GM12878 (cell line): ENCODE measurements around the gene IVD. TPM values are rescaled to one million over a fixed set of nuclear protein-coding genes. Genes with fewer than 3 reads are reported as not detected.

Experiments used
- ATAC-seq: fragments of 200-7000 bp; cut with Tn5 transposase; 3 replicates; pipeline ENCODE4 v1.9.1; 2020; ENCODE audit warnings: mild to moderate bottlenecking, moderate library complexity
- Bru-seq: library from RNA; stranded (reverse); fragments of 400-500 nt; gene quantifications from one replicate; lab custom pipeline; 2021; lab: Mats Ljungman, UMichigan
- BruChase-seq, 2 experiments: library from RNA; stranded (reverse); fragments of 400-500 nt; gene quantifications; one replicate each; lab custom pipeline; 2021; lab: Mats Ljungman, UMichigan
- BruUV-seq: library from RNA; stranded (reverse); fragments of 400-500 nt; replicated peaks from 2 replicates; lab custom pipeline; 2021; lab: Mats Ljungman, UMichigan
- CTCF ChIA-PET: fragments of 300-600 bp; sonication (Branson Sonifier 250); formaldehyde crosslinking; extraction: SDS; loops from one replicate; lab custom pipeline; 2021; ENCODE audit warnings: inconsistent platforms; lab: Yijun Ruan, JAX
- POLR2A ChIA-PET: fragments of 350-600 bp; formaldehyde crosslinking; extraction: SDS; loops from one replicate; lab custom pipeline; 2021; ENCODE audit warnings: inconsistent platforms; lab: Charles Lee
- RAD21 ChIA-PET: fragments of 300-600 bp; sonication (Branson Sonifier 250); formaldehyde crosslinking; loops from one replicate; lab custom pipeline; 2023; ENCODE audit warnings: antibody characterized with exemption; ENCODE audit not compliant: unreplicated experiment; lab: Charles Lee
- SMC1A ChIA-PET: fragments of 300-600 bp; sonication (Branson Sonifier 250); formaldehyde crosslinking; loops from one replicate; lab custom pipeline; 2023; ENCODE audit not compliant: unreplicated experiment, uncharacterized antibody; lab: Charles Lee
- DNase-seq: peaks from one replicate; pipeline ENCODE4 v3.0.0-alpha.2; 2011; ENCODE audit warnings: low read depth, low spot score
- FAIRE-seq: peaks from 3 replicates; lab custom pipeline; 2011; peaks lifted over from hg19 to GRCh38; lab: Jason Lieb, UNC
- H2AFZ ChIP-seq: 2 replicates; pipeline ENCODE4 v1.6.0; 2011; ENCODE audit warnings: low read depth, low read length, control low read depth; ENCODE audit not compliant: control insufficient read depth
- H3K27ac ChIP-seq: 2 replicates; pipeline ENCODE4 v1.5.1; 2011; ENCODE audit warnings: control low read depth; ENCODE audit not compliant: control insufficient read depth, insufficient read depth
- H3K27me3 ChIP-seq, 2 experiments: replicated peaks in 1 of 2; 2 replicates each; pipeline versions ENCODE4 v1.6.0 to v1.6.1; 2011; ENCODE audit warnings: low read length in 1 of 2; ENCODE audit not compliant: control insufficient read depth in 2 of 2, insufficient read depth in 2 of 2
- H3K36me3 ChIP-seq, 2 experiments: 2 replicates each; pipeline ENCODE4 v1.5.1; 2011; ENCODE audit warnings: low read length in 1 of 2; ENCODE audit not compliant: control insufficient read depth in 2 of 2, insufficient read depth in 2 of 2
- H3K4me1 ChIP-seq: 2 replicates; pipeline ENCODE4 v1.6.1; 2011; ENCODE audit warnings: mild to moderate bottlenecking, low read length, moderate library complexity, mixed read lengths; ENCODE audit not compliant: control insufficient read depth, insufficient read depth
- H3K4me2 ChIP-seq: 2 replicates; pipeline ENCODE4 v1.6.0; 2011; ENCODE audit warnings: control low read depth; ENCODE audit not compliant: control insufficient read depth, insufficient read depth
- H3K4me3 ChIP-seq: fragments of 200-600 bp; sonication (generic); 2 replicates; pipeline ENCODE4 v1.5.1; 2016
- H3K79me2 ChIP-seq: 2 replicates; pipeline ENCODE4 v1.6.0; 2011; ENCODE audit warnings: low read length; ENCODE audit not compliant: control insufficient read depth, insufficient read depth
- H3K9ac ChIP-seq: 2 replicates; pipeline ENCODE4 v1.8.0; 2011; ENCODE audit warnings: low read length, control low read depth, mixed read lengths; ENCODE audit not compliant: control insufficient read depth, insufficient read depth
- H3K9me3 ChIP-seq: replicated peaks from 3 replicates; pipeline ENCODE4 v1.5.1; 2011; ENCODE audit warnings: mild to moderate bottlenecking, low read length; ENCODE audit not compliant: control insufficient read depth, insufficient read depth
- H4K20me1 ChIP-seq: 2 replicates; pipeline ENCODE4 v1.6.0; 2011; ENCODE audit not compliant: control insufficient read depth, insufficient read depth
- CHD1 ChIP-seq: IDR thresholded peaks from 2 replicates; pipeline ENCODE4 v1.6.1; 2012; ENCODE audit warnings: low read depth, low read length, improper control_type of control experiment
- MTA3 ChIP-seq: IDR thresholded peaks from 2 replicates; pipeline ENCODE4 v1.6.1; 2012; ENCODE audit warnings: low read length, inconsistent platforms, borderline replicate concordance
- RBBP5 ChIP-seq: fragments of 200-600 bp; sonication (generic); conservative IDR thresholded peaks from 2 replicates; pipeline ENCODE4 v1.6.1; 2016
- RCOR1 ChIP-seq: conservative IDR thresholded peaks from 2 replicates; pipeline ENCODE4 v1.6.1; 2012; ENCODE audit warnings: low read depth, low read length, improper control_type of control experiment
- SMARCA5 ChIP-seq: fragments of 450-650 bp; IDR thresholded peaks from 2 replicates; pipeline ENCODE4 v1.6.1; 2017; ENCODE audit warnings: mild to moderate bottlenecking
- WGBS: methylation state at CpG from one replicate; pipeline ENCODE4 v1.1.6; 2016; ENCODE audit warnings: low lambda C conversion rate; ENCODE audit not compliant: insufficient replicate concordance, insufficient coverage; ENCODE audit errors: missing lambda C conversion rate; 5-methylcytosine and 5-hydroxymethylcytosine counted together
- in situ Hi-C: fragments of 300-500 bp; cut with MboI; formaldehyde crosslinking; loops from 9 replicates; pipeline ENCODE4 v1.14.3; 2018; ENCODE audit warnings: mixed read lengths
- intact Hi-C: fragments of 100-400 bp; cut with micrococcal nuclease; formaldehyde crosslinking; loops from one replicate; pipeline ENCODE4 v1.14.2; 2022; ENCODE audit not compliant: unreplicated experiment
- long read RNA-seq, 2 experiments: library from polyadenylated mRNA; unstranded; transcript quantifications; one replicate each; pipeline ENCODE4 v2.0.0, GENCODE V29; 2019 to 2020
- polyA minus RNA-seq, 3 experiments: library from RNA; depleted of rRNA, polyadenylated mRNA; stranded (reverse); fragments of >200 nt; gene quantifications; 2 replicates each; pipeline ENCODE4 v1.2.3, GENCODE V29; 2011
- polyA plus RNA-seq, 11 experiments: library from polyadenylated mRNA; depleted of rRNA in 4 of 11; unstranded in 6 of 11; stranded (reverse) in 5 of 11; fragments of >200 nt; fragmentation: Nextera tagmentation in 4 of 11; fragmentation: Illumina TruSeq in 1 of 11; extraction: Ambion mirVana in 4 of 11; extraction: Trizol in 1 of 11; gene quantifications; 1 replicate in 1 of 11; 2 replicates in 10 of 11; pipeline versions ENCODE4 v1.2.1 to v1.2.3, GENCODE V29; 2011 to 2016; ENCODE audit warnings: inconsistent platforms in 2 of 11, missing spikeins in 2 of 11, low read depth in 1 of 11
- total RNA-seq, 4 experiments: library from RNA; depleted of rRNA in 3 of 4; stranded (reverse); fragments of >200 nt in 3 of 4; fragmentation: Illumina TruSeq in 1 of 4; extraction: Trizol in 1 of 4; gene quantifications; 2 replicates each; pipeline versions ENCODE4 v1.2.1 to v1.2.3, GENCODE V29; 2013 to 2021
- TF ChIP-seq, protein P1 (sequence below): fragments of 450-650 bp; formaldehyde crosslinking; IDR thresholded peaks from 2 replicates; pipeline ENCODE4 v1.4.0; 2020; ENCODE audit warnings: mild to moderate bottlenecking, moderate library complexity
- TF ChIP-seq, protein P2 (sequence below): IDR thresholded peaks from 2 replicates; pipeline ENCODE4 v1.6.1; 2011; ENCODE audit warnings: borderline replicate concordance, low read depth, mild to moderate bottlenecking, moderate library complexity, mixed read lengths, low read length; ENCODE audit not compliant: insufficient read depth; ENCODE audit errors: extremely low read length
- TF ChIP-seq, protein P3 (sequence below): fragments of 450-650 bp; formaldehyde crosslinking; IDR thresholded peaks from 2 replicates; pipeline ENCODE4 v1.4.0; 2022; ENCODE audit warnings: mild to moderate bottlenecking, moderate library complexity

IVD gene
- total RNA-seq (2013; cell fraction: nucleolus; rRNA removed) = 115 and 119 TPM in 2 replicates
- total RNA-seq (2014; rRNA removed) (31.4 and 32.5 TPM in 2 replicates), total RNA-seq (2014; rRNA removed; fragmentation: Illumina TruSeq; extraction: Trizol) (23.3 and 25.3 TPM in 2 replicates), total RNA-seq (2021) (49.2 and 51.7 TPM in 2 replicates), polyA plus RNA-seq (2011; rRNA removed) (50.4 and 50.8 TPM in 2 replicates), polyA plus RNA-seq (2014; fragmentation: Illumina TruSeq; extraction: Trizol) (40.5 and 40.6 TPM in 2 replicates), polyA plus RNA-seq (2014; fragmentation: Nextera tagmentation; extraction: Ambion mirVana) (1 to 10 TPM; 5.3 to 8.2 TPM), polyA plus RNA-seq (2014; rRNA removed) (51.3 and 55.2 TPM in 2 replicates), polyA plus RNA-seq (2016; fragmentation: Nextera tagmentation; extraction: Ambion mirVana) (10 to 100 TPM; 57.7 to 59.8 TPM), polyA minus RNA-seq (2011; rRNA and poly(A)+ RNA removed) (52.2 and 73.8 TPM in 2 replicates), Bru-seq, nascent RNA (percentile 90 among the genes with signal in this experiment), BruChase-seq, experiment 1, labeled RNA remaining after a 6-hour chase (percentile 87 among the genes with signal in this experiment), BruChase-seq, experiment 2, labeled RNA remaining after a 2-hour chase (percentile 88 among the genes with signal in this experiment)
- 12.5 TPM for polyA plus RNA-seq (2011; ENCODE audit: low read depth)
- 71.6 and 81.3 TPM in 2 replicates for polyA plus RNA-seq (2011; cell fraction: cytosol; rRNA removed)
- polyA plus RNA-seq (2011; cell fraction: nucleus; rRNA removed) = 60.5 and 63.6 TPM in 2 replicates
- 23.5 and 29.0 TPM in 2 replicates for polyA plus RNA-seq (2012)
- 15.2 and 20.0 TPM in 2 replicates for polyA minus RNA-seq (2011; cell fraction: cytosol; rRNA and poly(A)+ RNA removed)
- 34.6 and 52.5 TPM in 2 replicates for polyA minus RNA-seq (2011; cell fraction: nucleus; rRNA and poly(A)+ RNA removed)
- long read RNA-seq, experiment 1, transcript IVD-206 (12 exons, 1,809 nt) = major isoform, 22 of 31 reads
- long read RNA-seq, experiment 1, partial matches to known transcripts = 2 of 31 reads
- long read RNA-seq, experiment 1, other reads (novel, unspliced or antisense) = 7 of 31 reads
- long read RNA-seq, experiment 2, full-length matches to known transcripts = 112 of 150 reads
- long read RNA-seq, experiment 2, partial matches to known transcripts = 12 of 150 reads
- long read RNA-seq, experiment 2, other reads (novel, unspliced or antisense) = 26 of 150 reads

DNA sequence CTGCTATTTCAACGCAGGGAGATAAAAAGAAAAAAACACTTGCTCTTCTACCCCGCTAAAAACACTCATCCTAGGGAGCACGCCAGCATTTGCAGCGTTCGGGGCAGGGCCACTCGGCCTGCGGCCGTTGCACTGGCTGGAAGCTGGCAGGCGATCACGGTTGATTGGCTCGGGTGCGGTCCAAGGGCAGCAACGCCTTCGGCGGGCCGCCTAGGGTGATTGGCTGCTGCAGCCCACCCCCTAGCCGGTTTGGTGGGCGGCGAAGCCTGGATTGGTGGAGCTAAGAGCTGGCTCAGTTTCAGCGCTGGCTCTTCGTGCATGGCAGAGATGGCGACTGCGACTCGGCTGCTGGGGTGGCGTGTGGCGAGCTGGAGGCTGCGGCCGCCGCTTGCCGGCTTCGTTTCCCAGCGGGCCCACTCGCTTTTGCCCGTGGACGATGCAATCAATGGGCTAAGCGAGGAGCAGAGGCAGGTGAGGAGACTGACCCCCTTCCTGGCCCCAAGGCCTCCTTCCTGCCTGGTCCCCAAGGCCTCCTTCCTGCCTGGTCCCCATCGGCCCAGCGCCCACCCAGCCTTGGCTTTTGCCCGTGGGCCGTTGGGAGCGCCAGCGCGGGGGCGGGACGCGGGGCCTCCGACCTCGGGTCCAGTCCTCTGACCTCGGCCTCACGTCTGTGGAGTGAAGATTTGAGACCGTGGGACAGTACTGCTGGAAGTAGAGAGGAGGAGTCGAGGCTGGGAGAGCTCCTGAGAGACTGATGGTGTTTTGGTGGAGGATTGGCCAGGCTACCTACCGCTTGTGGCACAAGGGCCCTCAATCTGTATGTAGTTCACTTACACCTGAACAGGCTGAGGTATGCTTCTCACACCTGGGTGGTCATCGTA, at the start of gene IVD:
IVD (plus strand) TSS at position 295 of the 881 bp plus-strand sequence; CDS start at position 328, 33 bp downstream.
- BruUV-seq = no TSS peak
- ChIA-PET SMC1A (interaction anchor here (0.9 to 3.3 kb wide), 9 partner anchors 8 to 61 kb away, joined by 3 to 29 read pairs (median 3); partner anchors contain the start of gene KNSTRN), RAD21 (interaction anchor here (0.7 to 2.9 kb wide), 9 partner anchors 8 to 309 kb away, joined by 3 to 11 read pairs (median 4); partner anchors contain the start of genes BAHD1 and KNSTRN), CTCF (interaction anchor here (0.8 to 6.3 kb wide), 12 partner anchors 8 to 97 kb away, joined by 3 to 47 read pairs (median 4); no protein-coding TSS in a partner anchor), POLR2A (interaction anchor here (0.5 to 2.6 kb wide), 12 partner anchors 15 to 473 kb away, joined by 3 to 12 read pairs (median 4); partner anchors contain the start of genes BAHD1 and CCDC32)
- H3K27me3 ChIP-seq = no peaks in the 10 kb centered on the region
- H3K4me1 ChIP-seq = peaks cover 32% of the 10 kb centered on the region
- H3K9me3 ChIP-seq = no peaks in the 10 kb centered on the region
- DNase-seq (peak; percentile 75), FAIRE-seq (peak; percentile 27), ATAC-seq (peak; percentile 96)
- peak within 1 kb of the TSS; percentile 92 for H3K4me3 ChIP-seq
- in situ Hi-C loops = no loop called here
- 2% methylated on average over 40 of the region's 54 CpGs for WGBS
- H3K79me2 ChIP-seq = peaks cover 15% of the 10 kb centered on the region
- peak within 1 kb of the TSS; percentile 98 for H3K4me2 ChIP-seq
- intact Hi-C loops = no loop called here
- H3K27ac ChIP-seq = peak within 1 kb of the TSS; percentile 85
- no peaks in the 10 kb centered on the region for H4K20me1 ChIP-seq
- peak within 1 kb of the TSS; percentile 88 for H3K9ac ChIP-seq
- peak within 1 kb of the TSS; percentile 40 for H2AFZ ChIP-seq
- H3K36me3 ChIP-seq = peaks cover 4 to 5% of the 10 kb centered on the region in 2 experiments
- TF ChIP-seq RBBP5 (no peak), SMARCA5 (0 out of 2 replicates have a peak, but pooled peaks have one; percentile 38), RCOR1 (no peak), MTA3 (no peak), CHD1 (no peak)
- TF ChIP-seq, protein P1, sequence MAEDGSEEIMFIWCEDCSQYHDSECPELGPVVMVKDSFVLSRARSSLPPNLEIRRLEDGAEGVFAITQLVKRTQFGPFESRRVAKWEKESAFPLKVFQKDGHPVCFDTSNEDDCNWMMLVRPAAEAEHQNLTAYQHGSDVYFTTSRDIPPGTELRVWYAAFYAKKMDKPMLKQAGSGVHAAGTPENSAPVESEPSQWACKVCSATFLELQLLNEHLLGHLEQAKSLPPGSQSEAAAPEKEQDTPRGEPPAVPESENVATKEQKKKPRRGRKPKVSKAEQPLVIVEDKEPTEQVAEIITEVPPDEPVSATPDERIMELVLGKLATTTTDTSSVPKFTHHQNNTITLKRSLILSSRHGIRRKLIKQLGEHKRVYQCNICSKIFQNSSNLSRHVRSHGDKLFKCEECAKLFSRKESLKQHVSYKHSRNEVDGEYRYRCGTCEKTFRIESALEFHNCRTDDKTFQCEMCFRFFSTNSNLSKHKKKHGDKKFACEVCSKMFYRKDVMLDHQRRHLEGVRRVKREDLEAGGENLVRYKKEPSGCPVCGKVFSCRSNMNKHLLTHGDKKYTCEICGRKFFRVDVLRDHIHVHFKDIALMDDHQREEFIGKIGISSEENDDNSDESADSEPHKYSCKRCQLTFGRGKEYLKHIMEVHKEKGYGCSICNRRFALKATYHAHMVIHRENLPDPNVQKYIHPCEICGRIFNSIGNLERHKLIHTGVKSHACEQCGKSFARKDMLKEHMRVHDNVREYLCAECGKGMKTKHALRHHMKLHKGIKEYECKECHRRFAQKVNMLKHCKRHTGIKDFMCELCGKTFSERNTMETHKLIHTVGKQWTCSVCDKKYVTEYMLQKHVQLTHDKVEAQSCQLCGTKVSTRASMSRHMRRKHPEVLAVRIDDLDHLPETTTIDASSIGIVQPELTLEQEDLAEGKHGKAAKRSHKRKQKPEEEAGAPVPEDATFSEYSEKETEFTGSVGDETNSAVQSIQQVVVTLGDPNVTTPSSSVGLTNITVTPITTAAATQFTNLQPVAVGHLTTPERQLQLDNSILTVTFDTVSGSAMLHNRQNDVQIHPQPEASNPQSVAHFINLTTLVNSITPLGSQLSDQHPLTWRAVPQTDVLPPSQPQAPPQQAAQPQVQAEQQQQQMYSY (CRISPR knock-in tag) = no peak
- TF ChIP-seq, protein P2, sequence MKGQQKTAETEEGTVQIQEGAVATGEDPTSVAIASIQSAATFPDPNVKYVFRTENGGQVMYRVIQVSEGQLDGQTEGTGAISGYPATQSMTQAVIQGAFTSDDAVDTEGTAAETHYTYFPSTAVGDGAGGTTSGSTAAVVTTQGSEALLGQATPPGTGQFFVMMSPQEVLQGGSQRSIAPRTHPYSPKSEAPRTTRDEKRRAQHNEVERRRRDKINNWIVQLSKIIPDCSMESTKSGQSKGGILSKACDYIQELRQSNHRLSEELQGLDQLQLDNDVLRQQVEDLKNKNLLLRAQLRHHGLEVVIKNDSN = no peak
- TF ChIP-seq, protein P3, sequence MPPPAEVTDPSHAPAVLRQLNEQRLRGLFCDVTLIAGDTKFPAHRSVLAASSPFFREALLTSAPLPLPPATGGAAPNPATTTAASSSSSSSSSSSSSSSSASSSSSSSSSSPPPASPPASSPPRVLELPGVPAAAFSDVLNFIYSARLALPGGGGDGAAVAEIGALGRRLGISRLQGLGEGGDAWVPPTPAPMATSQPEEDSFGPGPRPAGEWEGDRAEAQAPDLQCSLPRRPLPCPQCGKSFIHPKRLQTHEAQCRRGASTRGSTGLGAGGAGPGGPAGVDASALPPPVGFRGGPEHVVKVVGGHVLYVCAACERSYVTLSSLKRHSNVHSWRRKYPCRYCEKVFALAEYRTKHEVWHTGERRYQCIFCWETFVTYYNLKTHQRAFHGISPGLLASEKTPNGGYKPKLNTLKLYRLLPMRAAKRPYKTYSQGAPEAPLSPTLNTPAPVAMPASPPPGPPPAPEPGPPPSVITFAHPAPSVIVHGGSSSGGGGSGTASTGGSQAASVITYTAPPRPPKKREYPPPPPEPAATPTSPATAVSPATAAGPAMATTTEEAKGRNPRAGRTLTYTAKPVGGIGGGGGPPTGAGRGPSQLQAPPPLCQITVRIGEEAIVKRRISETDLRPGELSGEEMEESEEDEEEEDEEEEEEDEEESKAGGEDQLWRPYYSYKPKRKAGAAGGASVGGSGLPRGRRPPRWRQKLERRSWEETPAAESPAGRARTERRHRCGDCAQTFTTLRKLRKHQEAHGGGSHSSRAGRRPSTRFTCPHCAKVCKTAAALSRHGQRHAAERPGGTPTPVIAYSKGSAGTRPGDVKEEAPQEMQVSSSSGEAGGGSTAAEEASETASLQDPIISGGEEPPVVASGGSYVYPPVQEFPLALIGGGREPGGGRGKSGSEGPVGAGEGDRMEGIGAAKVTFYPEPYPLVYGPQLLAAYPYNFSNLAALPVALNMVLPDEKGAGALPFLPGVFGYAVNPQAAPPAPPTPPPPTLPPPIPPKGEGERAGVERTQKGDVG (CRISPR knock-in tag) = no peak
